HFF-Myc (cell line): Measurements from ENCODE around the gene RAB29.

Experiments used
- DNase-seq: peaks from one replicate; pipeline ENCODE4 v3.0.0-alpha.2; 2011; ENCODE audit warnings: low read depth; ENCODE audit errors: extremely low read depth
- H3K4me3 ChIP-seq: replicated peaks from 2 replicates; pipeline ENCODE4 v1.5.1; 2011; ENCODE audit warnings: low read depth, mild to moderate bottlenecking, control low read depth, low read length
- CTCF ChIP-seq: IDR thresholded peaks from 2 replicates; pipeline ENCODE4 v1.5.1; 2012; ENCODE audit warnings: mild to moderate bottlenecking, low read depth, low read length, control low read depth; ENCODE audit errors: missing control alignments

The RAB29 gene

GRCh38 chr1:205798577-205798976 is 23.3 kb upstream of the RAB29 start:
- TF ChIP-seq CTCF: no peak
- DNase-seq: no peak
- no peak overlapping the region for H3K4me3 ChIP-seq

- TF ChIP-seq CTCF: no peak
- DNase-seq: no peak
- H3K4me3 ChIP-seq: no peak overlapping the region
These were observed 21.9 kb upstream of the RAB29 start for GRCh38 chr1:205797168-205797567.

GRCh38 chr1:205794011-205794730 is 18.9 kb upstream of the RAB29 start:
- H3K4me3 ChIP-seq: no peak overlapping the region
- TF ChIP-seq CTCF: no peak
- DNase-seq: no peak

- DNase-seq: no peak
These were observed 17.8 kb upstream of the RAB29 start for GRCh38 chr1:205792961-205793673.

GRCh38 chr1:205792481-205792881 is 17.2 kb upstream of the RAB29 start:
- DNase-seq: no peak
- no peak overlapping the region for H3K4me3 ChIP-seq
- TF ChIP-seq CTCF: no peak

More at GRCh38 chr1:205792961-205793673, 17.8 kb upstream of the RAB29 start:
- TF ChIP-seq CTCF: no peak
- no peak overlapping the region for H3K4me3 ChIP-seq

GRCh38 chr1:205791568-205792180 is 16.4 kb upstream of the RAB29 start:
- DNase-seq: no peak
- H3K4me3 ChIP-seq: no peak overlapping the region
- TF ChIP-seq CTCF: peak; percentile 84
